ENCODE results near the gene FAM32A.

FAM32A gene

GRCh38 chr19:16208847-16209665 is 23.8 kb downstream of the FAM32A start:
- TF ChIP-seq CTCF (IDR thresholded peaks at IDR 0.05; ENCODE audit: unreplicated experiment in 3 of 3) = no peak

GRCh38 chr19:16210168-16210567 is 25.0 kb downstream of the FAM32A start:
- no peak for TF ChIP-seq CTCF (IDR thresholded peaks at IDR 0.05; ENCODE audit: unreplicated experiment in 3 of 3)
- H3K4me3 Mint-ChIP-seq = no peak overlapping the region
- H3K27me3 Mint-ChIP-seq (ENCODE audit: low read depth) = no peaks in the 10 kb centered on the region
- peaks cover 4% of the 10 kb centered on the region for H3K9me3 Mint-ChIP-seq
- peaks cover 6% of the 10 kb centered on the region for H3K4me1 Mint-ChIP-seq
- H3K36me3 Mint-ChIP-seq (ENCODE audit: low read depth) = peaks cover 61% of the 10 kb centered on the region
- H3K27ac Mint-ChIP-seq = no peak overlapping the region

More at GRCh38 chr19:16208847-16209665, 23.8 kb downstream of the FAM32A start:
- Mint-ChIP-seq H3K4me1 (peaks cover 6% of the 10 kb centered on the region), H3K4me3 (no peak overlapping the region), H3K9me3 (peaks cover 4% of the 10 kb centered on the region), H3K27me3 (ENCODE audit: low read depth) (no peaks in the 10 kb centered on the region), H3K36me3 (ENCODE audit: low read depth) (peaks cover 61% of the 10 kb centered on the region), H3K27ac (no peak overlapping the region)

- no peak for TF ChIP-seq CTCF (IDR thresholded peaks at IDR 0.05; ENCODE audit: unreplicated experiment in 3 of 3)
- Mint-ChIP-seq H3K4me3 (no peak overlapping the region), H3K36me3 (ENCODE audit: low read depth) (peaks cover 82% of the 10 kb centered on the region), H3K4me1 (peaks cover 6% of the 10 kb centered on the region), H3K9me3 (peaks cover 4% of the 10 kb centered on the region), H3K27me3 (ENCODE audit: low read depth) (no peaks in the 10 kb centered on the region), H3K27ac (no peak overlapping the region)
These were observed 27.9 kb downstream of the FAM32A start for GRCh38 chr19:16213076-16213475.

DNA sequence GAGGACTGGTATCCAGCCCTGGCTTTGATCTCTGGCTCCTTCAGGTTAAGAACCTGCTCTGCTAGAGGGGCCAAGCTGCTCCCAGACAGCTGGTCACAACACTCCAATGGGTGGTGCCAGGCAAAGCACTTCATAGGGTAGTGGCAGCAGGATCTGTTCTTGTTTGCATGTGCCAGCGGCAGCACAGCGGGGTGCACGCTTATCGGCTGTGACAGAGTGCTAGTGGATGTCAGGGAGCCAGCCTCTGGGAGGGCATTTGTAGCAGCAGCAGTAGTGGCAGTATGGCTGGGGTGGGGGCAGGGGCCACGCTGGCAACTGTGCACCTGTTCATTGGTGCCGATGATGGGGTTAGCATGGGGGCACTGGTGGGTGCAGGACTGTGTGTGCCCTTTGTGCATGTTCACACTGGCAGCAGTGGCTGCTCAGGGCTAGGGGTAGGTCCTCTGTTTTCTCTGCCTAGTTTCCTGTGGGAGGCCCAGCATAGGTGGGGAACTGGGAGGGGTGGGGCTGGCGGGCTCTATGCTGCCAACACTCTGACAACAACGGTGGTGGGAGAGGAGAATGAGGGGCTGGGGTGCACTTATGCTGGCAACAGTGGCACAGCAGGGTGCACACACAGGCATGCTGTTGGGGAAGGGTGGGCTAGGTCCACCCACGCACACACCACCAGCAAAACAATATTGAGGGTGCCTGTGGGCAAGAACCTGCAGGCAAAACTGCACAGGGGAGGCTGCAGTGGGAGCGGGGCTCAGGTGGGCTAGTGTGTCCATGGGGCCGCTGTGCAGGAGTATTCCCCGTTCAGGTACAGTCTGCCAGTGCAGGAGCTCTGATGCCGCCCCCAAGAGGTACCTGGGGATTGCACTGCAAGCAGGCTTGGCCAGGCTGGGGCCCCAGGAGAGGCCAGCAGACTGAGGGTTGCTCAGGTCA is 31.8 kb downstream of the FAM32A start:
- Mint-ChIP-seq H3K4me3 (no peak overlapping the region), H3K27me3 (ENCODE audit: low read depth) (no peaks in the 10 kb centered on the region), H3K27ac (no peak overlapping the region), H3K4me1 (no peaks in the 10 kb centered on the region), H3K9me3 (peaks cover 21% of the 10 kb centered on the region), H3K36me3 (ENCODE audit: low read depth) (peaks cover 84% of the 10 kb centered on the region)
- no peak for TF ChIP-seq CTCF (IDR thresholded peaks at IDR 0.05; ENCODE audit: unreplicated experiment in 3 of 3)

GRCh38 chr19:16217716-16218451 is 32.7 kb downstream of the FAM32A start:
- Mint-ChIP-seq H3K36me3 (ENCODE audit: low read depth) (peaks cover 84% of the 10 kb centered on the region), H3K9me3 (peaks cover 25% of the 10 kb centered on the region), H3K27me3 (ENCODE audit: low read depth) (no peaks in the 10 kb centered on the region), H3K27ac (no peak overlapping the region), H3K4me3 (no peak overlapping the region), H3K4me1 (no peaks in the 10 kb centered on the region)
- no peak for TF ChIP-seq CTCF (IDR thresholded peaks at IDR 0.05; ENCODE audit: unreplicated experiment in 3 of 3)
